AG04449 (cell line): ENCODE data around the gene HNRNPC.
"Not testable (repeated sequence)": the region's sequence is repeated elsewhere in the genome, so short reads cannot be mapped to it uniquely, and the experiment has no call there.

Experiments used
- CTCF ChIA-PET: fragments of 350-600 bp; formaldehyde crosslinking; extraction: SDS; loops from one replicate; lab custom pipeline; 2021; ENCODE audit warnings: antibody characterized with exemption; lab: Yijun Ruan, JAX
- POLR2A ChIA-PET: fragments of 400-600, 350-600 bp; formaldehyde crosslinking; extraction: SDS; loops from one replicate; lab custom pipeline; 2020; ENCODE audit warnings: antibody characterized with exemption, inconsistent platforms; lab: Yijun Ruan, JAX
- DNase-seq: peaks from one replicate; pipeline ENCODE4 v3.0.0-alpha.2; 2010; ENCODE audit warnings: low read depth, low spot score
- H3K4me3 ChIP-seq: 2 replicates; pipeline ENCODE4 v1.5.1; 2011; ENCODE audit warnings: low read depth, mild to moderate bottlenecking, control low read depth, low read length
- TF ChIP-seq, protein P1 (sequence below): IDR thresholded peaks from one replicate; pipeline ENCODE4 v1.5.1; 2011; ENCODE audit warnings: mild to moderate bottlenecking, moderate library complexity, low read length, control low read depth, inconsistent platforms; ENCODE audit not compliant: insufficient read depth; ENCODE audit errors: missing control alignments

Gene HNRNPC

GRCh38 chr14:21300892-21301291 lies 31.6 kb upstream of the HNRNPC start:
- no peak overlapping the region for H3K4me3 ChIP-seq
- POLR2A ChIA-PET, result no interaction called here
- TF ChIP-seq, protein P1, sequence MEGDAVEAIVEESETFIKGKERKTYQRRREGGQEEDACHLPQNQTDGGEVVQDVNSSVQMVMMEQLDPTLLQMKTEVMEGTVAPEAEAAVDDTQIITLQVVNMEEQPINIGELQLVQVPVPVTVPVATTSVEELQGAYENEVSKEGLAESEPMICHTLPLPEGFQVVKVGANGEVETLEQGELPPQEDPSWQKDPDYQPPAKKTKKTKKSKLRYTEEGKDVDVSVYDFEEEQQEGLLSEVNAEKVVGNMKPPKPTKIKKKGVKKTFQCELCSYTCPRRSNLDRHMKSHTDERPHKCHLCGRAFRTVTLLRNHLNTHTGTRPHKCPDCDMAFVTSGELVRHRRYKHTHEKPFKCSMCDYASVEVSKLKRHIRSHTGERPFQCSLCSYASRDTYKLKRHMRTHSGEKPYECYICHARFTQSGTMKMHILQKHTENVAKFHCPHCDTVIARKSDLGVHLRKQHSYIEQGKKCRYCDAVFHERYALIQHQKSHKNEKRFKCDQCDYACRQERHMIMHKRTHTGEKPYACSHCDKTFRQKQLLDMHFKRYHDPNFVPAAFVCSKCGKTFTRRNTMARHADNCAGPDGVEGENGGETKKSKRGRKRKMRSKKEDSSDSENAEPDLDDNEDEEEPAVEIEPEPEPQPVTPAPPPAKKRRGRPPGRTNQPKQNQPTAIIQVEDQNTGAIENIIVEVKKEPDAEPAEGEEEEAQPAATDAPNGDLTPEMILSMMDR, result no peak
- CTCF ChIA-PET, result no interaction called here
- DNase-seq, result no peak

DNA sequence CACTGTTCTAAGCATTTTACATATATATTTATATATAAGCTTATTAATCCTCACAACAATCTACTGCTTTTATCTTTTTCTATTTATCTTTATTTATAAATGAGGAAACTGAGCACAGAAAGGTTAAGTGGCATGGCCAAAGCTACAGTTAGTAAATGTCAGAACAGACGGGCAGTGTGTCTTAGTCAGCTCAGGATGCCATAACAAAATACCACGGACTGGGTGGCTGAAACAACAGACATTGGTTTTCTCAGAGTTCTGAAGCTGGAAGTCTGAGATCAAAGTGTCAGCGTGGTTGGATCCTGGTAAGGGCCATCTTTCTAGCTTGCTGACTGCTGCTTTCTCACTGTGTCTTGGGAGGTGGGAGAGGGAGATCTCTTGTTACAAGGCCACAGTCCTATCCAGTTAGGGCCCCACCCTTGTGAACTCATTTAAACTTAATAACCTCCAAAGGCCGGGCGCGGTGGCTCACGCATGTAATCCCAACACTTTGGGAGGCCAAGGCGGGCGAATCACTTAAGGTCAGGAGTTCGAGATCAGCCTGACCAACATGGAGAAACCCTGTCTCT lies 30.4 kb upstream of the HNRNPC start:
- TF ChIP-seq, protein P1, result no peak
- DNase-seq, result no peak
- no peak overlapping the region for H3K4me3 ChIP-seq
- POLR2A ChIA-PET, result no interaction called here
- CTCF ChIA-PET, result no interaction called here

DNA sequence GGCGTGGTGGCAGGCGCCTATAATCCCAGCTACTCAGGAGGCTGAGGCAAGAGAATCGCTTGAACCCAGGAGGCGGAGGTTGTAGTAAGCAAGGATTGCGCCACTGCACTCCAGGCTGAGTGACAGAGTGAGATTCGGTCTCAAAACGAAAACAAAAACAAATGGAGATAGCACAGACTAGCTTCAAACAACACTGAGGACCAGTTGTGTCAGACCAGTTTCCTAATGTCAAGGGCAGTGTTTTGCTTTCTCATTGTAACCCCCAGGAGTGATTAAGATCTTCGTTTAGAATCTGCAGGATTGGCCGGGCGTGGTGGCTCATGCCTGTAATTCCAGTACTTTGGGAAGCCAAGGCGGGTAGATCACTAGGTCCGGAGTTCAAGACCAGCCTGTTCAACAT lies 29.1 kb upstream of the HNRNPC start:
- DNase-seq, result no peak
- ChIA-PET CTCF (interaction anchor here (0.8 kb wide), 1 partner anchor 15 kb away, joined by 3 read pairs; no protein-coding TSS in a partner anchor), POLR2A (no interaction called here)
- H3K4me3 ChIP-seq, result no peak overlapping the region
- TF ChIP-seq, protein P1, result no peak

GRCh38 chr14:21294026-21294425 lies 24.8 kb upstream of the HNRNPC start:
- DNase-seq, POLR2A ChIA-PET, H3K4me3 ChIP-seq, CTCF ChIA-PET: not testable (repeated sequence)

- TF ChIP-seq, protein P1, result no peak
- no peak overlapping the region for H3K4me3 ChIP-seq
- CTCF ChIA-PET, result no interaction called here
- POLR2A ChIA-PET, result no interaction called here
- DNase-seq, result no peak
Observed at GRCh38 chr14:21287168-21287567, 17.9 kb upstream of the HNRNPC start.

GRCh38 chr14:21286516-21286915 lies 17.3 kb upstream of the HNRNPC start:
- POLR2A ChIA-PET, CTCF ChIA-PET, H3K4me3 ChIP-seq, DNase-seq: not testable (repeated sequence)

- POLR2A ChIA-PET, DNase-seq, H3K4me3 ChIP-seq: not testable (repeated sequence)
- CTCF ChIA-PET, result interaction anchor here (0.6 kb wide), 1 partner anchor 56 kb away, joined by 4 read pairs; no protein-coding TSS in a partner anchor
Observed at GRCh38 chr14:21281917-21282316, 12.7 kb upstream of the HNRNPC start.

DNA sequence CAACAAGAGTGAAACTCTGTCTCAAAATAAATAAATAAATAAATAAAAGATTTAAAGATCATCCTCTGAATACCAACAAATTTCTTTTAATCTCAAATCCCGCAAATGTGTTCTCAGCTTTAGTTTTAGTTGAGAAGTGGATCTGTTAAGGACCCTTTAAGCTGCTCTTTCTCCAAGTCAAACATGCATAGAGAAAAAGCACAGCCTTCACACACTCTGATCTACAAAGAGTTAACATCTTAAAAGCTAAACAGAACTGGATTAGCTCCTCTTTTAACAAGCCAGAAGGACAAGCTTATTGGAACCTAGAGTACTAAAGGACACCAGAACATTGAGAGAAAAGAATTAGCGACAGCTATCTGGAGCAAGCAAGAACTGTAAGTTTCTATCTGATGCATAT lies 10.5 kb upstream of the HNRNPC start, which contains the start of gene RPGRIP1:
Gene RPGRIP1, plus strand, starts transcription at position 301 of the 400 bp plus-strand sequence. CDS start 7,894 bp downstream, outside the sequence.
- ChIA-PET CTCF (no interaction called here), POLR2A (no interaction called here)
- no peak within 1 kb of the TSS for H3K4me3 ChIP-seq
- TF ChIP-seq, protein P1, result no peak
- DNase-seq, result no peak
